Renal pelvis (tissue), 4 donors: ENCODE measurements around the gene DNAH2. TPM values are rescaled to one million over a fixed set of nuclear protein-coding genes. Genes with fewer than 3 reads are reported as not detected.

Experiments used
- DNase-seq: peaks from one replicate; pipeline ENCODE4 v3.0.0-alpha.2; 2013
- polyA plus RNA-seq, 3 donors: library from polyadenylated mRNA; unstranded; fragments of 120-200 nt; gene quantifications; one replicate each; pipeline ENCODE4 v1.2.1, GENCODE V29; 2013; ENCODE audit not compliant: insufficient read length in 3 of 3

The DNAH2 gene
- polyA plus RNA-seq, 3 donors = 0.24 to 0.67 (median 0.34) TPM

- no peak for DNase-seq
Observed at GRCh38 chr17:7719661-7720060, 2.1 kb downstream of the DNAH2 start.

DNA sequence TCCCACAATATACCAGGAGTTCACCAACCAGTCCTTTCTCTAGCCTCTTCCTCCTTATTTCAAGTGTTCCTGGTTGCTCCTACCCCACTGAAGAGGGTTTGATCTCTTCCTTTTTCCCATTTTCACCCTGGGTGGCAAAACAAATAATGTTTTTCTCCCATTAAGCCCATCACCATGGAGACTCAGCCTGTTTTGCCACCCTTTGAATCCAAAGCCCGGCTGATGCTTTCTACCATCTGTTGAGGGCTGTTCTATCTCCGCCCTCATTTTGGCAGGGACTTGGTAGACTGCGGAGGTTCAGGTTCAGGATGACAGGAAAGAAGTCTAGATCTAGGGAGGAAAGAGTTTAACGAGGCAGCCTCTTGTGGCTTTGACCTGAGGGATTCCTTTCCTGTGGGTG lies 2.6 kb downstream of the DNAH2 start:
- DNase-seq = no peak

DNA sequence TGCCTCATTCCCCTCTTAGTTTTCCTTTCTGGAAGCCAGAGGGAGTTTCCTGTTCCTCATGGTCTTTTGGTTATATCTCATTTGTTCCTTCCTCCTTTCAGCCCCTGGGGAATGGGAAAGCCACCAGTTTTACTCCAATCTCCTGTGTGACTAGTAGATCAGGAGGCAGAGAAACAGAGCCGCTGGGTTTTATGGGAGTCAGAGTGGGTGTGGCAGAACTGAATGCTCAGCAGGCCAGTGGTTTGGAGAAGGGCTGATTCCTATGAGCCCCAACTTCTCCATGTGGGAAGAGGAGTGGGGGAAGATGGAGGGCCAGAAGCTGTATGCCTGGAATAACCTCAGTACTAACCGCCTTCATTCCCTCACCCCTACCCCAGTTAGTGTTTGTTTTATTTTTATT lies 4.1 kb downstream of the DNAH2 start:
- no peak for DNase-seq

DNA sequence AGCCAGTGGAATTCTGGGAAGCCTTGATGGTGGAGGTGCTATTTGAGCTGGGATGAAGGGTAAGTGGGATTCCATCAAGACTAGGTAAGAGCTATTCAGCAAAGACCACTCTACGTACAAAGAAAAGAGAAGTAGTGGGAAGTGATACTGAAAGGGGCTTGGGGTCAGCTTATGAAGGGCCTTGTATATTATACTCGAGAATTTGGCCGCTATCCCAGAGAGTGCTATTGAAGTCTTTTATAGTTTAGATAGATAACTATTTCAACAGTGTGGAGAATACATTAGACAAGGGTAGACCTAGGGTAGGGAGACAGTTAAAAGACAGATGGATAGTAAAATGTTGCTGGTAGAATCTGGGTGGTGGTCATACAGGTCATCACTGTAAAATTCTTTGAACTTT lies 10.3 kb downstream of the DNAH2 start:
- no peak for DNase-seq

DNA sequence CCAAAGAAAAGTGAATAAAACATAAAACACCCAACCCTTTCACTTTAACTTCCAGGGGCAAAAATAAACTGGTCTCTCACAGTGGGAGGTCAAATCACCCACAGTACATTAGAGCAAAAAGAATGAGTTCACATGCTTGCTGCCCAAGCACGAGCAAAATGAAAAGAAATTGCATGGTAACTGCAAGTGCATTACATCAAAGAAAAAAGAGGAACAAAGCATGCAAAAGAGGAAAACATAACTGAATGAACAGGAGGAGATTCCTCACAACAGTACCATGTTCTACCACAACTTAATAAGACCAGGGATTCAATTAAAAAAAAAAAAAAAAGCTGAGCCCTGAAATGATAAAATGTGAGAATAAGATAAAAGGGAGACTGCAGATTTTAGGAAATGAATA lies 12.3 kb downstream of the DNAH2 start:
- no peak for DNase-seq

DNA sequence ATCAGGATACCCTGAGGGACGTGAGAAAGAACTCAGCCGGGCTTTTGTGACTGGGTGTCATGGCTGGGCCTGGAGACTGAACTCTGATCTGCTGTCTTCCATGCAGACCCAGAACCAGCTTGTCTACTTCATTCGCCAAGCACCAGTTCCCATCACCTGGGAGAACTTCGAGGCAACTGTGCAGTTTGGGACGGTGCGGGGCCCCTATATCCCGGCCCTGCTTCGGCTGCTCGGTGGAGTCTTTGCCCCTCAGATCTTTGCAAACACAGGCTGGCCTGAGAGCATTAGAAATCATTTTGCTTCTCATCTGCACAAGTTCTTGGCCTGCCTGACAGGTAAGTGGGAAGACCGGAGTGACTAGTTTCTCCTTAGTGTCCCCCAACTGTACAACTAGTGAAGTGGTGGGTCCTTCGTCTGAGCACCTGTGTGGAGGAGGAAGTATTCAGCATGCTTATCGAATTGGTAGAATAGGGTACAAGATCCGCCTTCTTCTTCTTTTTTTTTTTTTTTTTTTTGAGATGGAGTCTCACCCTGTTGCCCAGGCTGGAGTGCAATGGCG lies 15.5 kb downstream of the DNAH2 start:
- DNase-seq = no peak

- DNase-seq = no peak
Observed at GRCh38 chr17:7737601-7738000, 20.1 kb downstream of the DNAH2 start.

DNA sequence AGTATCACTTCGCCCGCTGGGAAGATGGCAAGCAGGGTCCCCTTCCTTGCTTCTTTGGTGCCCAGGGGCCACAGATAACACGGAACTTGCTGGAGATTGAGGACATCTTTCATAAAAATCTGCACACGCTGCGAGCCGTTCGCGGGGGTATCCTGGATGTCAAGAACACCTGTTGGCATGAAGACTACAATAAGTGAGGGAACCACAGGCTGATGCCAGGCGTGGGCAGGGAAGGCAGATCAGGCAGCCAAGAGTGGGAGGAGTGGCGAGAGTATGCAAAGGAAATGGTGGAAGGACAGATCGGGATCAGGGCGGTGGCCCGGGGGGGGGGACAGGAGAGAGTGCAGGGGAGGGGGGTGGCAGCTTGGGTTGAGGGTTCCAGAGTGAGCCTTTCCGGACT lies 22.2 kb downstream of the DNAH2 start:
- no peak for DNase-seq

- DNase-seq = no peak
Observed at GRCh38 chr17:7740481-7741001, 23.0 kb downstream of the DNAH2 start.

DNA sequence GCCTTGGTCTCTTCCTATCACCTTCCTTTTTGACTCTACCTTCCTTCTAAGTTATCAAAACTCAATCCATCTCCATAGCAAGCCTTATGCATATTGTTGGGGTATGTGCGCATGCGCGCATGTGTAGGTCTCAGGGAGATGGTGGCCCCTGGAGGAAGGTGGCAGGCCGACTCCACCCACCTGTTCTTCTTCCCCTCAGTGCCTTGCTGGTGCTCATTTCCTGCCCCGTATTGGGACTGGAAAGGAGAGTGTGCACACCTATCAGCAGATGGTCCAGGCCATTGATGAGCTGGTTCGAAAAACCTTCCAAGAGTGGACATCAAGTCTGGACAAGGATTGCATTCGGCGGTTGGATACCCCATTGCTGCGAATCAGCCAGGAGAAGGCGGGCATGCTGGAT lies 25.2 kb downstream of the DNAH2 start:
- no peak for DNase-seq

DNA sequence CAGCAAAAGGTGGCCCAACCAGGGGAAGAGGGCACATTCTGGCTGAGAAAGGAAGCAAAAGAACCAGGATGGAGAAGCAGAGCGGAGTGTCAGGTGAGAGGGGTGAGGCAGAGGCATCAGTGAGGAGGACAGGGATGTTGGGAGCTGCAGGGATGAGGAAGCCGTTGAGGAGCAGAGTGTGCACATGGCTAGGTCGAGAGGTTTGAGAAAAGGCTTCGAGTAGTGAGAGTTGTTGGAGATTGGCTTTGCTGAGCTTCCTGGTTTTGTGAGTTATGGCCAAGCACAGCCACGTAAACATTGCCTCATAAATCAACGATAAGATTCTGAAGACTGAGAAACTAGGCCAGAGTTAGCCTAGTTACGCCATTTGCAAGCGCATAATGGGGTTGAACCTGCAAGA lies 26.9 kb downstream of the DNAH2 start:
- DNase-seq = peak; percentile 16

DNA sequence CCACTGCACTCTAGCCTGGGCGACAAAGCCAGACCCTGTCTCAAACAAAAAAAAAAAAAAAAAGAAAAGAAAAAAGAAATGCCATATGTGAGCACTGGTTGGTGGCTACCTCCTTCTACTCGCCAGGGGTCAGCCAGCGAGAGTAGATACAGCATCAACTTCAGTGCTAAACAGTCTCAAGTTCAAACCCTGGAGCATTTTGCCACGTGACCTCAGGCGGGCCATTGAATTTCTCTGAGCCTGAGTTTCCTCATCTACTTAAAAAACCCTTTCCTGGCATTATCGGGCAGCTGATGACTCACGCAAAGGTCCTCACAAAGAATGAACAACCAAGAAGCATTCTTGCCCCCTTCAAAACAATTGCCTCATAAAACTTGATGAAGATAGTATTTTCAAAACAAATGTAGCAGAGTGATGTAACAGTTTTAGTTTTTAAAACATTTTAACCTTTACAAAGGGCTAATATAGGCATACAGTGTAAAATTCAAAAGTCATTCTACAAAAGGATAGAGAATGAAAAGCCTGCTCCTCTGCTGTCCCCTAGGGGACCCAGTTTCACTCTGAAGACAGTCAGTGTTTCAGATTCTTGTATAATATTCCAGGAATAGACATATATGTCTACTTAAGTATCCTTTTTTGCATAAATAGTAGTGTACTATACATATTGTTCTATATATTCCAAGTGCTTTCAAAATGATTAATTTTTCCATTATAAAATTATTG lies 28.4 kb downstream of the DNAH2 start:
- DNase-seq = no peak

GRCh38 chr17:7747635-7748071 lies 30.1 kb downstream of the DNAH2 start:
- no peak for DNase-seq

GRCh38 chr17:7748076-7748775 lies 30.7 kb downstream of the DNAH2 start:
- no peak for DNase-seq

DNA sequence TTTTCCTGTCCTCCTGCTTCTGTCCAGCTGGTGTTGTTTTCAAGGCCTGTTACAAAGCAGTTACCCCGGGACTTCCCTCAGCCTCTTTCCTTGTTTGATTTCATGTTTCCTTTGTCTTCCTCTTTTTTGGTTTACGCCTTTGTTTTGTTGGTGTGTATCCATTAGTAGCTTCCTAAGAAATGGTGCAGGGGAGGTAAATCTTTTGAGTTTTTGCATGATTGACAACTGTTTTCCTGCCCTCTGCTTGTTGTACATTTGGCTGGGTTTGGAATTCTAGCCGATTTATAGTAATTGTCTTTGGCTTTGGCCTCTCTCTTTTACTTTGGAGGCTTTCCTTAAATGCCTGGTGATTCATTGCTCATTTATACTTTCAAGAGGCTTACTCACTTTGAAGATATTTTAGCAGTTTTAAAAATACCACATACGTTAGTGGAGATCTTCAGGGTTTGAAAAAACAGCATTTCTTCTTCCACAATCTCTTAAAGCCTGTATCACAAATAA lies 32.8 kb downstream of the DNAH2 start:
- DNase-seq = no peak

DNA sequence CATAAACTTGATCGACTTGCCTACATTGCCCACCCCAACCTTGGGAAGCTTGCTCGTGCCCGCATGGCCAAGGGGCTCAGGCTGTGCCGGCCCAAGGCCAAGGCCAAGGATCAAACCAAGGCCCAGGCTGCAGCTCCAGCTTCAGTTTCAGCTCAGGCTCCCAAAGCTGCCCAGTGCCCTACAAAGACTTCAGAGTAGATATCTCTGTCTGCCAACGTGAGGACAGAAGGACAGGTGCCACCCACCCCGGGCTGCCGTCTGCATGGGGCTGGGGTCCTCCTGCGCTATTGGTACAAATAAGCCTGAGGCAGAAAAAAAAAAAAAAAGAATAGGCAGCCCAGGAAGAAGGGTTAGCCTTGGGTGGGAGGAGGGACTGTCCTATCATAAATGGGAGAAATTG lies 37.1 kb downstream of the DNAH2 start:
- DNase-seq = no peak

GRCh38 chr17:7755095-7755890 lies 37.7 kb downstream of the DNAH2 start:
- DNase-seq = no peak

- no peak for DNase-seq
Observed at GRCh38 chr17:7756968-7757367, 39.4 kb downstream of the DNAH2 start.

- no peak for DNase-seq
Observed at GRCh38 chr17:7763919-7764318, 46.4 kb downstream of the DNAH2 start.

GRCh38 chr17:7767004-7767403 lies 49.5 kb downstream of the DNAH2 start:
- DNase-seq = no peak

DNA sequence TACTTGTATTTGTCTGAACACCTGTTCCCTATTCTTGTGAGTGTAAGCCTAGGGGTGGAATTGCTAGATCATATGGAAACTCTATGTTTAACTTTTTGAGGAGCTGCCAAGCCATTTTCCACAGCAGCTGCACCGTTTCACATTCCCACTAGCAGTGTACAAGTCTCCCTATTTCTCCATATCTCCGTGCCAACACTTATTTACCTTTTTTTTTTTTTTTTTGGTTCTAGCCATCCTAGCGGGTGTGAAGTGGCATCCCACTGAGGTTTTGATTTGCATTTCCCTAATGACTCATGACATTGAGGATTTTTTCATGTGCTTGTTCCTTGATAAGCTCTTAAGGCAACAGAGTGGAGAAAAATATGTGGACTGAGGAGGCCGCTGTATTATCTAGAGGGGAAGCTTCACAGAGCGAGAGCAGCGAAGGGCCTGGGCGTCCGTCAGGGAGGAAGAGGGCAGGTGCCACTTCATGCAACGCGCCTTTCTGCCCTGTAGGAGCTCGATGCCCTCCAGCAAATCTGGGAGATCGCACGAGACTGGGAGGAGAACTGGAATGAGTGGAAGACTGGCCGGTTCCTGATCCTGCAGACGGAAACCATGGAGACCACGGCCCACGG lies 50.0 kb downstream of the DNAH2 start:
- DNase-seq = no peak

GRCh38 chr17:7769854-7770253 lies 52.3 kb downstream of the DNAH2 start:
- no peak for DNase-seq
